ENCODE measurements around the gene RNASE4.

DNA sequence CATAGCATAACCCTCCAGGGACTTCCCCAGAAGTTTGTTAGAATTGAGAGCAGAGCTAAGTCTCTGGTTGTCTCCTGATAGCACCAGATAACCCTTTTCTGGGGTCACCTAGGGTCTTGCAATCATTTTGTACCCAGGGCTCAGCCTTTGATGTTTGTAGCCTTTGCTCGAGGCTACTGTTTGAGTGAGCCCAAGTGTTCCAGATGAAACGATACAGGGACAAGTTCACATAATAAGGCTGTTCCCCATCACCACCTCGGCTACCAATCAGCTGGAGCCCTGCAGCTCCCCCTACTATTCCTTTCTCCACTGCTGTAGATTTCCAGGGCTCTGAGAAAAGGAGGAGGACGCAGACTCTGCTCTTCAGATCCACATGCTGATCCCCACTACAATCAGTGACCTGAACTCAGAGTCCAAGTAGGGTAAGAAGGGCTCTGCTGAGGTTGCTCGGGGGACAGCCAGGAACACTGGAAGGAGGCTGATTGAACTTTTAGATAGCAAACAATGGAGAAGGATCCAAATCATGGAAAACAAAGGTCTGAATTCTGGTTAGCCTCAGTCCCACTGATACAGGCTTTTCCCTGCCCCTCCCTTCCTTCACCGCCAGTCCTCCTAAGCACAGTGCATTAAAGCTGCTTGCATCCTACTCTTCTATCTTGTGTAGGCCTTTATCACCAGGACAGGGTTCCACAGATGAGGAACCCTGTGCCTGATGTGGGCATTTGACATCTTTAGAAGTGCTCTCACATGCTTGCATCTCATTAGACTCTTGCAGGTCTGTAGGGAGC lies 61.4 kb downstream of the RNASE4 start, which contains the start of gene EDDM3A:
- TF ChIP-seq, protein P1, sequence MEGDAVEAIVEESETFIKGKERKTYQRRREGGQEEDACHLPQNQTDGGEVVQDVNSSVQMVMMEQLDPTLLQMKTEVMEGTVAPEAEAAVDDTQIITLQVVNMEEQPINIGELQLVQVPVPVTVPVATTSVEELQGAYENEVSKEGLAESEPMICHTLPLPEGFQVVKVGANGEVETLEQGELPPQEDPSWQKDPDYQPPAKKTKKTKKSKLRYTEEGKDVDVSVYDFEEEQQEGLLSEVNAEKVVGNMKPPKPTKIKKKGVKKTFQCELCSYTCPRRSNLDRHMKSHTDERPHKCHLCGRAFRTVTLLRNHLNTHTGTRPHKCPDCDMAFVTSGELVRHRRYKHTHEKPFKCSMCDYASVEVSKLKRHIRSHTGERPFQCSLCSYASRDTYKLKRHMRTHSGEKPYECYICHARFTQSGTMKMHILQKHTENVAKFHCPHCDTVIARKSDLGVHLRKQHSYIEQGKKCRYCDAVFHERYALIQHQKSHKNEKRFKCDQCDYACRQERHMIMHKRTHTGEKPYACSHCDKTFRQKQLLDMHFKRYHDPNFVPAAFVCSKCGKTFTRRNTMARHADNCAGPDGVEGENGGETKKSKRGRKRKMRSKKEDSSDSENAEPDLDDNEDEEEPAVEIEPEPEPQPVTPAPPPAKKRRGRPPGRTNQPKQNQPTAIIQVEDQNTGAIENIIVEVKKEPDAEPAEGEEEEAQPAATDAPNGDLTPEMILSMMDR (conservative IDR thresholded peaks at IDR 0.05) = no peak
- no peak for TF ChIP-seq ZFX (IDR thresholded peaks at IDR 0.05)
